GM12872 (cell line): ENCODE measurements around the gene CEP164.

ENCODE experiments used
- CTCF ChIP-seq: IDR thresholded peaks from 3 replicates; pipeline ENCODE4 v1.5.1; 2011; ENCODE audit warnings: low read depth, mild to moderate bottlenecking, low read length, moderate library complexity; ENCODE audit not compliant: insufficient read depth

CEP164 gene

GRCh38 chr11:117298195-117298594 is 29.5 kb upstream of the CEP164 start:
- TF ChIP-seq CTCF, result no peak

GRCh38 chr11:117299351-117300282 is 28.0 kb upstream of the CEP164 start:
- no peak for TF ChIP-seq CTCF

- no peak for TF ChIP-seq CTCF
Measured at GRCh38 chr11:117300283-117300663, 27.4 kb upstream of the CEP164 start.

GRCh38 chr11:117300773-117301172 is 26.9 kb upstream of the CEP164 start:
- TF ChIP-seq CTCF, result no peak

GRCh38 chr11:117302228-117302627 is 25.4 kb upstream of the CEP164 start:
- TF ChIP-seq CTCF, result no peak

GRCh38 chr11:117303101-117303500 is 24.6 kb upstream of the CEP164 start:
- no peak for TF ChIP-seq CTCF

GRCh38 chr11:117303646-117304315 is 23.9 kb upstream of the CEP164 start:
- TF ChIP-seq CTCF, result no peak
